ENCODE data around the gene BTF3L4.
A peak's percentile ranks its signal among the peaks of the same experiment; 100 is the strongest.

GRCh38 chr1:52055066-52055865 lies 829 bp upstream of the BTF3L4 start, which contains the start of gene TXNDC12:
- TF ChIP-seq ZNF423 (CRISPR knock-in tag; IDR thresholded peaks at IDR 0.05) (no peak), ATF2 (CRISPR knock-in tag; IDR thresholded peaks at IDR 0.05; ENCODE audit: borderline replicate concordance, low read depth) (no peak), CTCF (IDR thresholded peaks at IDR 0.05) (no peak), ATF3 (CRISPR knock-in tag; conservative IDR thresholded peaks at IDR 0.05) (0 out of 2 replicates have a peak, but pooled peaks have one; percentile 18), MXD4 (CRISPR knock-in tag; IDR thresholded peaks at IDR 0.05; ENCODE audit: borderline replicate concordance) (no peak), NFYB (CRISPR knock-in tag; conservative IDR thresholded peaks at IDR 0.05; ENCODE audit: low read depth) (no peak; the same call in 1 of the 2 replicates)
